NCI-H2107 (cell line): Measurements from ENCODE around the gene TET1.
"Not testable (repeated sequence)": the region's sequence is repeated elsewhere in the genome, so short reads cannot be mapped to it uniquely, and the experiment has no call there.

Source experiments
- DNase-seq: peaks from one replicate; lab custom pipeline; 2025; lab: John Stamatoyannopoulos, UW

Gene TET1

GRCh38 chr10:68613974-68614373 is 53.8 kb downstream of the TET1 start:
- DNase-seq, result not testable (repeated sequence)

DNA sequence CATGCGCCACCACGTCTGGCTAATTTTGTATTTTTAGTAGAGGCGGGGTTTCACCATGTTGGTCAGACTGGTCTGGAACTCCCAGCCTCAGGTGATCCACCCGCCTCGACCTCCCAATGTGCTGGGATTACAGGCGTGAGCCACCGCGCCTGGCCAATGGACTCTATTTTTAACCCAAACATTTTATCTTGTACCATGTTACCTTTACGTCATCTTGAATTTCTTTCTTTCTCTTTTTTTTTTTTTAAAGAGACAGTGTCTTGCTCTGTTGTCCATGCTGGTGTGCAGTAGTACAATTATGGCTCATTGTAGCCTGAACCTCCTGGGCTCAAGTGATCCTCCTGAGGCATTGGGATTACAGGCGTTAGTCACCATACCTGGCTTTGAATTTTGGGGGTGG is 57.6 kb downstream of the TET1 start:
- not testable (repeated sequence) for DNase-seq

GRCh38 chr10:68618234-68618633 is 58.1 kb downstream of the TET1 start:
- DNase-seq, result no peak

GRCh38 chr10:68619595-68619994 is 59.5 kb downstream of the TET1 start:
- DNase-seq, result no peak

GRCh38 chr10:68625316-68625921 is 65.3 kb downstream of the TET1 start:
- no peak for DNase-seq

DNA sequence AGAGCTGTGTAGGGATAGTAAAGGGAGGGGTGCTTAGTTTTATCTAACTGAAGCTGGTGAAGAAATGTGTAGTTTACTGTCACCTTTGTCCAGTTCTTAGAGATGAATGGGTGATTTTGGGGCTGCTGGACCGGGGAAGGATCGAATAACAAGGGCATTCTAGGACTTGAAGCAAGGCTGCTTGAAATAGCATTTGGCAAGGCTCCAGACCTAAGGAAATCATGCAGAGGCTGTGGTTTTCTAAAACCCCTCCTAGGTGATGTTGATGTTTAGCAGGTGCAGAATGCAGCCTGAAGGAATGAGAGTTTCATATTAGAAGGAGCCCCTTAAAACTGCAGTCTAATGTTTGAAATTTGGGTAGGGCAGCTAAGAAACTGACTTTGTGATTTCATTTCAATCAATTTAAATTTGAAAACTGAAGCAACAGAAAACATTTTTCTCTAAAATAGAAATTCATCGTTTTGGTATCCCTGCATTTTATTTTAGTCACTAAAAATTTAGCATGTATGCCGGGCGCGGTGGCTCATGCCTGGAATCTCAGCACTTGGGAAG is 68.5 kb downstream of the TET1 start:
- DNase-seq, result no peak

- DNase-seq, result not testable (repeated sequence)
Measured at GRCh38 chr10:68632271-68632560, 72.1 kb downstream of the TET1 start.

GRCh38 chr10:68633281-68633680 is 73.1 kb downstream of the TET1 start:
- no peak for DNase-seq

DNA sequence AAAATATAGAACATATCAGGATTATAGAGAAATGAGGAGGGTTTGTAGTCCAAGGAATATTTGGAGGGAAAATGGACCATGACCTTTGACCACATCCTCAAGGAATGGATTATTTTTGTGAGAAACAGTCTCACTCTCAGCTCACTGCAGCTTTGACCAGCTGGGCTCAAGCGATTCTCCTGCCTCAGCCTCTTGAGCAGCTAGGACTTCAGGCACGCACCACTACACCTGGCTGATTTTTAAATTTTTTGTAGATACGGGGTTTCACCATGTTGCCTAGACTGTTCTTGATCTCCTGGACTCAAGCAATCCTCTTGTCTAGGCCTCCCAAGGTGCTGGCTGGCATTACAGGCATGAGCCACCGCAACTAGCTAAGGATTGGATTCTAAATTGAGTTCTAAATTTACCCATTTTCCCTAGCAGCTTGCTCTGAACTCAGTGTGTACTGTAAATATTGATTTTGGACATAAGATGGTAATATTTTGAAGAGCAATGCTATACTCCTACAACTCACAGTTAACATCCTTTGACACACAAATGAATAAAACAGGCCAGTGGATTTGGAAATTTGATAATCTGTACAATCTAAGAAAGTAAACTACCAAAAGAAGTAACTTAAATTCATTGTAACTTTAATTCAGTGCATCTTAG is 73.8 kb downstream of the TET1 start:
- DNase-seq, result no peak

DNA sequence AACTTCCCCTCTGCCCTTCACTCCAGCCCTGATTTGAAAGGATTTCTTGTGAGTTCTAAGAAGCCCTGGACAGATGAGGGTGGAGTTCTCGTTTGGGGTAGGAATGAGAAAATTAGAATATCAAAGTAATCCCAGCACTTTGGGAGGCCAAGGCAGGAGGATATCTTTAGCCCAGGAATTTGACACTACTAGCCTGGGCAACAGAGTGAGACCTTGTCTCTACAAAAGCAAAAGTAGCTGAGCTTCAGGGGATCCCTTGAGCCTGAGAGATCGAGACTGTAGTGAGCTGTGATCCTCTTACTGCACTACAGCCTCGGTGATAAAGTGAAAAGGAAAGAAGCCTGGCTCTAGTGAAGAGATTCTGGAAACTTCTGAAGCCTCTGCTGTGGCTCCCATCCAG is 76.2 kb downstream of the TET1 start:
- no peak for DNase-seq

- DNase-seq, result not testable (repeated sequence)
Measured at GRCh38 chr10:68643550-68643949, 83.4 kb downstream of the TET1 start.

DNA sequence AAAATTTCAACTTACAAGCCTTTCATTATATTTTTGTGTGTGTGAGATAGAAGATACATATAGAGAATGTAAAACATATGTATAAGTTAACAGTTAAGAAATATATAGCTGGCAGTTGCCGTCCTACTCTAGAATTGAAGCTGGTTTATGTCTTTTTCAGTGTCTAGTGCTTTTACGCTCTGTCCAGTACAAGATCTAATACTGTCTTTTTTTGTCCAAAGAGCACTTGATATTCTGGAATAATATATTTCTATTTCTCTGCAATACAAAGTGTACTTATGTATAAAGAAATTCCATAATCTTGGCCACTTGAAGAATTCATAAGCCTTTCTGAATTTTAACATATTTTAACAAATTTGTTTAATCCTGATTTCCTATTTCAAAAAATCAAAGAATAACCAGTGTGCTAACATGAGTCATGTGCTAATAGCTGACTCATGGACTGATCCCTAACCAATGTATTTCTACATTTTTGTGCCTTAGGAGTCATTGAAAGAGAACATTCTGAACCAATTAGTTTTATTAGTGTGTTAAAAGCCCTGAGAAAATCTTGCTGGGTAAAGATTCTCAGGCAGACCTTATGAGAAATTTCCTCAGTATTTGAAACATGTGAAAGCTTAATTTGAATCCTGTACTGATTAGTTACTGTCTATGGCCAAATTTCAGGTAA is 87.7 kb downstream of the TET1 start:
- no peak for DNase-seq

GRCh38 chr10:68655620-68656126 is 95.5 kb downstream of the TET1 start:
- no peak for DNase-seq

DNA sequence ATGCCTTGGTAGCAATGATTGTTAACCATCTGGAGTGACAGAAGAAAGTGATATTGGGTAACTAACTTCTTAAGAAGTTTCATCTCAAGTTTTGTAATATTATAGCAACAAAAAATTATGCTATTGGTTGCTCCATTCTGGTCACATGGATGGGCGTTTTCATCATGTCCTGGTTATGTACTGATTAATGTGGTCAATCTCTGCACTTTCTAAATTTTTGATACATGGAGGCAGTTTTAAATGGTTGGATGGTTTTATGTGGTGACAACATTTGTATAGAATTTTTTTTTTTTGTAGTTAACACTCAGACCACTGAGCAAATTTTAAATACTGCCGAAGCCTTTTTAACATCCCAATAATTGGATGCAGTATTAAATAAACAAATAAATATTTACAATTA is 105.7 kb downstream of the TET1 start:
- no peak for DNase-seq

- DNase-seq, result no peak
Measured at GRCh38 chr10:68666280-68666760, 106.2 kb downstream of the TET1 start.

DNA sequence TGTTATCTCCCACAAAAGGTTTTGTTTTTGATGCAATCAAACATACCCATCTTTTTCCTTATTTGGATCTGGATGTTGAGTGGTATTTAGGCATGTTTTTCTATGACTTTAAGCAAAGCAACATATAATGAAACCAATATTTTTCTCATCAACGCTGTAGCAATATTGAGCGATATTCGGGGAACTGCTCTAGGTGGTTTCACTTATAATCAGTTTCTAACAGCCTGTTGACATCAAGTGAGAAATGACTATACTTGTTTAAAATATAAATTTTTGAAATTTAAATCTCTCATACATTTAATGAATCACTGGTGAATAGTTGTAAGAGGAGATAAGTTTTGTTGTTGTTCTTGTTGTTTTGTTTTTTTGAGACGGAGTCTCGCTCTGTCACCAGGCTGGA is 108.1 kb downstream of the TET1 start:
- DNase-seq, result no peak

GRCh38 chr10:68668972-68669371 is 108.8 kb downstream of the TET1 start:
- DNase-seq, result no peak

DNA sequence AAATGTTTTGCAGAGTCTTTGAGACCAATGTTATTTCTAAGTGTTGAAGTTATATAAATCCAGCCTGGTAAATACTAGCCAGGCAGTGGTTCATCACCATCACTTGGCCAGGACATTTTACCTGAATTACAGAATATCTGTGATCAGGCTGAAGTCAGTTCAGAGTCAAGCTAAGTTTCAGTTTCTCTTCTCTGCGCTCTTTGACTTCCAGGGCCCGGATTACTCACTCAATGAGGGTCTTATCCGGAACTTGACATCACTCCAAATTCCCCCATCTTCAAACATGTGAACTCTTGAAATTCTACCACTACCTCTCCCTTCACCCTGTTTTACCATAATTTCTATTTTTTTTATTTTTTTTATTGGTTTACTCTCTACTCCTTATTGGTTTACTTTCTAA is 124.3 kb downstream of the TET1 start:
- DNase-seq, result no peak

GRCh38 chr10:68696018-68696417 is 135.9 kb downstream of the TET1 start:
- no peak for DNase-seq

DNA sequence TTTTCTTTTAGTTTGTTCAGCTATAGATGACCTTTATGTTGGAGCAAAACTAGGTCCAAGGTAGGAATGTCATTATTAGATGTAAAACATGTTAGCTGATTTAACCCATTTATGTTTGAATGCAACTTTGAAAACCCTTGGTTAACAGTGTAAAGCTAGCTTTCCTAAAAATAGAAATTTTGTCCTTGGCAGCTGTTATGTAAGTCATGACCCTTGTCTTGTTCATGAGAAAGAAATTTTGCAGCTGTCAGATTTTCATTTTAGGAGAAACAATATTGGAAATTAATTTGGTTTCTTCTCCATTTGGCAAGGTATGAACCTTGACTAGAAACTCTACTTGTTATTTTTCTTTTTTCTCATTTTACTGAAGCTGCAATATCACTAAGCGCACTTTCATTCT is 137.0 kb downstream of the TET1 start:
- DNase-seq, result no peak

GRCh38 chr10:68700197-68700596 is 140.1 kb downstream of the TET1 start:
- no peak for DNase-seq

DNA sequence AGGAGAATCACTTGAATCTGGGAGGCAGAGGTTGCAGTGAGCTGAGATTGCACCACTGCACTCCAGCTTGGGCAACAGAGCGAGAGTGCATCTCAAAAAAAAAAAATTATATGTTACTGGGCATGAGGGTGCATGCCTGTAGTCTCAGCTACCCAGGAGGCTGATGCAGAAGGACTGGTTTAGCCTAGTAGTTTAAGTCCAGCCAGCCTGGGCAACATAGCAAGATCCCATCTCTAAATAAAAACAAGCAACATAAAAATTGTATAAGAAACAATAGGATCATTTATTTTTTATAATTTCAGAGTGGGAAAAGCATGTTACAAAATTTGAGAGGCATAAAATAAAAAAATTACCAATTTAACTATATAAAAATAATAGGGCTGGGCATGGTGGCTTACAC is 145.4 kb downstream of the TET1 start:
- DNase-seq, result no peak

DNA sequence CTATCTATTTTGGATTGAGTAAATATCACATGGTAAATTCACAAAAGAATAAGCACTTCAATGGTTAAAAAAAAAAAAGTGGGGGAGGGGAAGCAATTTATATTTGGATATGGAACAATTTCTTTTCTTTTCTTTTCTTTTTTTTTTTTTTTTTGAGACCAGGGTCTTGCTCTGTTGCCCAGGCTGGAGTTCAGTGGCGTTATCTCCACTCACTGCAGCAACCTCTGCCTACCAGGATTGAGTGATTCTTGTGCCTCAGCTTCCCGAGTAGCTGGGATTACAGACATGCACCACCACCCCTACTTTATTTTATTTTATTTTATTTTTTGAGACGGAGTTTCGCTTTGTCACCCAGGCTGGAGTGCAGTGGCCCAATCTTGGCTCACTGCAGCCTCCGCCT is 148.8 kb downstream of the TET1 start:
- not testable (repeated sequence) for DNase-seq
